ENCODE data around the gene CCDC196.

DNA sequence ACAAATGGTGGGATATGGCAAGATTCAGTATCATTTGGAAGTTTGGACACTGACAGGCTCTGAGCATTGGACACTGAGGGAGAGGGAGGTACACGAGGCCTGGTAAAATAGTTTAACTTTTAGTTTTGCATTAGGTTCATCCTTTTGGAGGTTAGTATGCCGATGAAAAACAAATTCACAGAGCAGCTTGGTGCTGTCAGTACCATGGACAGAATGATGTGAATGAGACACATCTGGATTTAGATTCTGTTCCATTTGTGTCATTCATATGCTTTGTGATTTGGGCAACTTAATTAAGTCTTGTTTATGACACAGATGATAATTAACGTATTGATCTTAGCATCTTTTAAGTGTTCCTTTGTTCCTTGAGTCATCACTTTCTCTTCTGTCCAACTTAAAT is 55.5 kb downstream of the CCDC196 start:
- TF ChIP-seq POLR2AphosphoS5 (IDR thresholded peaks at IDR 0.05): no peak
- no peak for TF ChIP-seq POLR2A (IDR thresholded peaks at IDR 0.05)
